Retinal pigment epithelial cell (primary cell): ENCODE data around the gene WLS.

ENCODE experiments used
- DNase-seq: peaks from one replicate; pipeline ENCODE4 v3.0.0-alpha.2; 2010; ENCODE audit warnings: low read depth
- H3K4me3 ChIP-seq: 2 replicates; pipeline ENCODE4 v1.5.1; 2011; ENCODE audit warnings: mild to moderate bottlenecking, low read length, control low read depth, moderate library complexity
- CTCF ChIP-seq: conservative IDR thresholded peaks from 2 replicates; pipeline ENCODE4 v1.5.1; 2011; ENCODE audit warnings: low read depth, low read length, control low read depth, inconsistent platforms

The WLS gene

DNA sequence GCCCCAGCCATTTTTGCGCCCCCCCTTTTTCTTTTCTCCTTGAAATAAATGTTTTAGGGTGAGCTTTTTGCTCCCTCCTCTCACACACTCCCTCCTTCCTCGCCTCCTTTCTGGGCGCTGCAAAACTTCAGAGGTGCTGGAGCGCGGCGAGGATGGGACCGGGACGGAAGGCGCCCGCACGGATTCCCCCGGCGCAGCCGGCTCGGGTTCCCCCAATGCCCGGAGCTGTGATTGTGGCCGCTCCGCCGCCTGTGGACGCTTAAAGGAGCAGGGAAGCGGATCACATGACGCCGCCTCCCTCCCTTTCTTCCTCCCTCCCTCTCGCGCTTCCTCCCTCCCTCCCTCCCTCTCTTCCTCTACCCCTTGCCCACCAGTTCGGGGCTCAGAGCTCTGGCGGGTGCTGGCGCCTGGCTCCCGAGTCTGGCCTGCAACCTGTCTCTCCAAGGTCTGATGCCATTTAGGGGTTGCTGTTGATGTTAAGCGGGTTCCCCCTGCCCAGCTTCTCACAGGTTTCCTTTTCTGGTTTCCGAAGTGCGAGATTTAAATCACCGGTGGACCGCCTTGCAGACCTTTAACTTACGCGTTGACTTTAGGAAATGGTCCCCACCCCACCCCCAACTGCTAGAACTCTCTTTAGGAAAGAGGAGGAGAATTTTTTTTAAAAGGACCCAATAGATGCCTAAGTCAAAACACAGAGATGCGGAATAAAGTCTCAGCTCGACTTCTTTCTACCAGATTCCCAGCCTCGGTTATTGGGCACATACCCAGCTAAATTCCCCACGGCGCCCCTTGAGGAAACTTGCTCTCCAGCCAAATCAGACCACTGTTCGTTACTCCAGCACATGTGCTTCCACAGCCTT lies at the start of gene WLS:
Gene WLS (minus strand): TSS at position 235 of the 860 bp plus-strand sequence. CDS start 224 bp downstream, at position 11.
- no peak for DNase-seq
- H3K4me3 ChIP-seq = peak within 1 kb of the TSS; percentile 94
- peak; percentile 22 for TF ChIP-seq CTCF

DNA sequence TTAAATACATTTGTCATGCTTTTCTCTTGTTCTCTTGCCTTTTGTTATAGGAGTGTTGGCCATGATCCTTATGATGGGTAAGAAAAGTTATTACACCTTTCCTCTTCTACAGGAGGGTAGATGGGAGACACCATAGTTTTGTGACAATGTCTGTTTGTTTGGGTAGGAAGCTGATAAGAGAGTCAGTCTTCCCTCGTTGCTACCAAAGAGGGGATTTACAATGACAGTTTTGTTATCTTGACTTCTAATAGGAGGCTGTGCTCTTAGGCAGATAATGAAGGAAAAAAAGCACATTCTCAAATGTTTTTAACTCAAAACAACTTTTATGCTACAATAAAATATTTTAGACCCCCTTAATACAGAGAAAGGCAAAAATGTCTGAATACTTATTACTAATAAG lies 48.0 kb upstream of the WLS start:
- TF ChIP-seq CTCF = no peak
- no peak overlapping the region for H3K4me3 ChIP-seq
- no peak for DNase-seq

DNA sequence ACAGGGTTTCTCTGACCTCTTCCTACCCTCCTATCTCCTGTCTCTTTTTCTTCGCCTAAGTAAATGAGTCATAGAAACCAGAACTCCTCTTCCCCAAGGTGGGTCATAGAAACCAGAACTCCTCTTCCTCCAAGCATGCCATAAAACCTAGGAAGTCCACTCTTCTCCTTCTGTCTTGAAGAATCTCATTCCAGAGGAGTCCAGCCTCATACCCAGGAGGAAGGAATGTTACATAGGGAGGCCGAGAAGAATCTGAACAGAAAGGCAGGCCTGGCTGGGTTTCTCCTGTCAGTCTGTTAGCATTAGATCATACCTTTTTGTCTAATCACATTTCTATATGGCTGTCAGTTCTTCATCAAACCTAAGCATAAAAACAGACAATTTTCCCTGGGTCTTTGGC lies 47.5 kb upstream of the WLS start:
- no peak for TF ChIP-seq CTCF
- H3K4me3 ChIP-seq = no peak overlapping the region
- no peak for DNase-seq

DNA sequence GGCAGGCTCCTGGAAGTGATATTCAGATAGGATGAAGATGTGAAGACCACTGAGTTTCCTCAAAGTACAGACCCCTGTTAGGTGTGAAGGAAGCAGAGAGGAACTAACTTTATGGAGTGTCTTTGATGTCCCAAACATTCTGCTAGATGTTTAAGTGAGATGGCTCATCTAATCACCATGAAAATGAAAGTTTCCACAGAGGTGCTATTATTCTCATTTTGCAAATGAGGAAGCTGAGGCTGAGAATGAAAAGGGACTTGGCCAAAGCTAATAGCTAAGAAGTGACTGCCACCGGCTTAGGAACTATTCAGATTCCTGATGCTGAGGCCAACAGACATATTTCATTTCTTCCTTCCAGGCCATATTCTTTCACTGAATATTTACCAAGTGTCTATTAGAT lies 45.9 kb upstream of the WLS start:
- no peak for DNase-seq
- TF ChIP-seq CTCF = no peak
- no peak overlapping the region for H3K4me3 ChIP-seq

GRCh38 chr1:68276448-68276847 lies 44.1 kb upstream of the WLS start:
- no peak overlapping the region for H3K4me3 ChIP-seq
- no peak for TF ChIP-seq CTCF

DNA sequence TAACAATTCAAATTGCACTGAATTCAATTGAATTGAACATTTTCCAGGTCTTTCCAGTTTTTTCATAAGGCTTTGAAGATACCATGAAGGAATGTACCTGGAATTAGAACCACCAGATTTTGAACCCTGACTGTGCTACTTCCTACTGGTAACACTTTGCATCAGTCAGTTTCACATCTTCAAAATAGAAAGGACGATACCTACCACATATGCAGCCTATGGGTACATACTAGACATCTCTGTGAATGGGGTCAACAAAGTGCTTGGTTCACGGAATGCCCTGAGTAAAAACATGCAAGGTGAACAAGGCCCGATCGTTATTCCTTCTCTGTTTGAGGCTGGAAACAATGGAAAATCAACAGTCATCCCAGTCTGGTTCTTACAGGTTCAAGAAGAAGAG lies 41.2 kb upstream of the WLS start:
- no peak for TF ChIP-seq CTCF
- no peak for DNase-seq
- no peak overlapping the region for H3K4me3 ChIP-seq

More at GRCh38 chr1:68276448-68276847, 44.1 kb upstream of the WLS start:
- DNase-seq = no peak

GRCh38 chr1:68271596-68271995 lies 39.3 kb upstream of the WLS start:
- no peak for DNase-seq
- H3K4me3 ChIP-seq = no peak overlapping the region
- TF ChIP-seq CTCF = no peak
